Astrocyte of the cerebellum (primary cell): ENCODE data around the gene MAMLD1.

Source experiments
- DNase-seq: peaks from one replicate; pipeline ENCODE4 v3.0.0-alpha.2; 2011; ENCODE audit warnings: low read depth
- H3K4me3 ChIP-seq: 2 replicates; pipeline ENCODE4 v1.5.1; 2011; ENCODE audit warnings: mild to moderate bottlenecking, low read depth, low read length, moderate library complexity
- CTCF ChIP-seq: IDR thresholded peaks from 2 replicates; pipeline ENCODE4 v1.5.1; 2012; ENCODE audit warnings: low read length, low read depth, moderate library complexity, mild to moderate bottlenecking; ENCODE audit errors: missing control alignments
- in situ Hi-C: cut with HindIII; loops from 2 replicates; pipeline ENCODE4 v1.10.0; 2017; ENCODE audit warnings: low sequenced_read_pairs

Gene MAMLD1, protein sequence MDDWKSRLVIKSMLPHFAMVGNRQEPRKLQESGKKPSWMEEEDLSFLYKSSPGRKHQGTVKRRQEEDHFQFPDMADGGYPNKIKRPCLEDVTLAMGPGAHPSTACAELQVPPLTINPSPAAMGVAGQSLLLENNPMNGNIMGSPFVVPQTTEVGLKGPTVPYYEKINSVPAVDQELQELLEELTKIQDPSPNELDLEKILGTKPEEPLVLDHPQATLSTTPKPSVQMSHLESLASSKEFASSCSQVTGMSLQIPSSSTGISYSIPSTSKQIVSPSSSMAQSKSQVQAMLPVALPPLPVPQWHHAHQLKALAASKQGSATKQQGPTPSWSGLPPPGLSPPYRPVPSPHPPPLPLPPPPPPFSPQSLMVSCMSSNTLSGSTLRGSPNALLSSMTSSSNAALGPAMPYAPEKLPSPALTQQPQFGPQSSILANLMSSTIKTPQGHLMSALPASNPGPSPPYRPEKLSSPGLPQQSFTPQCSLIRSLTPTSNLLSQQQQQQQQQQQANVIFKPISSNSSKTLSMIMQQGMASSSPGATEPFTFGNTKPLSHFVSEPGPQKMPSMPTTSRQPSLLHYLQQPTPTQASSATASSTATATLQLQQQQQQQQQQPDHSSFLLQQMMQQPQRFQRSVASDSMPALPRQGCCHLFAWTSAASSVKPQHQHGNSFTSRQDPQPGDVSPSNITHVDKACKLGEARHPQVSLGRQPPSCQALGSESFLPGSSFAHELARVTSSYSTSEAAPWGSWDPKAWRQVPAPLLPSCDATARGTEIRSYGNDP

GRCh38 chrX:150362599-150363481 is at the start of gene MAMLD1:
Gene MAMLD1, plus strand, starts transcription at chrX:150363317. Its CDS starts 82,200 bp downstream, at chrX:150445517.
- in situ Hi-C loops: no loop called here
- DNase-seq: no peak
- H3K4me3 ChIP-seq: peak within 1 kb of the TSS; percentile 51
- peak; percentile 2 for TF ChIP-seq CTCF

- no peak for DNase-seq
- H3K4me3 ChIP-seq: no peak overlapping the region
- no peak for TF ChIP-seq CTCF
- in situ Hi-C loops: no loop called here
These were observed 49.6 kb upstream of the MAMLD1 start for GRCh38 chrX:150313514-150313913.

DNA sequence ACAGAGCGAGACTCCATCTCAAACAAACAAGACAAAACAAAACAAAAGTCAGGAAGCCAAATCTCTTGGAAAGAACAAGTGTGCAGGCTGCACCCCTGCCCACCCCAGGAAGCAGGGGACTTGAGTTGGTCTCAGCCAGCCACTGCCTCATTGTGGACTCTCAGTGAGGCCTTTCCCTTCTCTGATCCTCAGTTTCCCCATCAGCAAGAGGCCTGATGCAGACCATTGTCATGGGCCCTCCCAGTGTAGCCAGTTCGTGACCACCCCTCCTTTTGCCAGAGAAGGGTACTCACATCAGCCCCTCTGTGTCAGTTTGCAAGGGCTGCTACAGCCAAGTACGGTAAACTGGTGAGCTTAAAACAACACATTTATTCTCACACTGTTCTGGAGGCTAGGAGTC is 48.9 kb upstream of the MAMLD1 start:
- no peak overlapping the region for H3K4me3 ChIP-seq
- in situ Hi-C loops: no loop called here
- DNase-seq: no peak
- TF ChIP-seq CTCF: no peak

DNA sequence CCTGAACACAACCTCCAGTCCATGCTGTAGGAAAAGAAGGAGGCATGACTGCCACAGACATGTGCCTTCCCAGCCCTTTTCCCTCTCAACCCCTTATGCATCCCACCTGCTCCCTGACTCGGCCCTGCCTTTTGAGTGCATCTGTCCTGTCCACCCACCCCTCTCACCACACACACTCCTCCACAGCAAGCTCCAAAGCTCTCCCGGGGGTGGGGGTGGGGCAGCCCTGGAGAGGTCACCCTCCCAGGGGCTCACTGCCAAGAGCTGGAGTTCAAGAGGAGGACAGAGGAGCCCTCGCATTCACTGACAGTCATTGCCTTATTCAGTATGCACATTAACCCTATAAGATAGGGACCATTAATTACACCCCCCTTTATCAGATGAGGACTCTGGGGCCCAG is 46.6 kb upstream of the MAMLD1 start:
- in situ Hi-C loops: no loop called here

DNA sequence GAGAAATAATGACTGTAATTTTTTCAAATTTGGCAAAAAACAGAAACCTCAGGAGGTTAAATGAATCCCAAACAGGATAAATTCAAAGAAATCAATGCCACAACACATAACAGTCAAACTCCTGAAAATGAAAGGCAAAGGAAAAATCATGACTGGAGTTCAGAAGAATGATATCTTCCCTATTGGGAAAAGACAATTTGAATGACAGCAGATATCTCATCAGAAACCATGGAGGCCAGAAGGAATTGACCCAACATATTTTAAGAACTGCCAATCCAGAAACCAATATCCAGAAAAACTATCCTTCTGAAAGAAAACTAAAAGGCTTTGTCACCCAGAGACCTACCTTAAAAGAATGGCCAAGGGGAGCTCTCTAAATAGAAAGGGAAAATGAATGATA is 40.1 kb upstream of the MAMLD1 start:
- no peak for TF ChIP-seq CTCF
- H3K4me3 ChIP-seq: no peak overlapping the region
- in situ Hi-C loops: no loop called here
- DNase-seq: no peak

More for the DNA sequence above, 46.6 kb upstream of the MAMLD1 start:
- TF ChIP-seq CTCF: no peak
- no peak overlapping the region for H3K4me3 ChIP-seq
- DNase-seq: no peak

GRCh38 chrX:150324035-150324728 is 38.9 kb upstream of the MAMLD1 start:
- in situ Hi-C loops: no loop called here
- no peak for TF ChIP-seq CTCF
- peak; percentile 71 for DNase-seq
- H3K4me3 ChIP-seq: no peak overlapping the region
